Esophagus squamous epithelium (tissue), 5 donors: Measurements from ENCODE around the gene FAM114A2. TPM values are rescaled to one million over a fixed set of nuclear protein-coding genes. Genes with fewer than 3 reads are reported as not detected.
A peak's percentile ranks its signal among the peaks of the same experiment; 100 is the strongest.

Experiments
- DNase-seq: peaks from one replicate; lab custom pipeline; 2025; lab: John Stamatoyannopoulos, UW
- H3K27ac ChIP-seq, 4 donors: fragments of 200-600 bp; sonication (generic); one replicate each; pipeline ENCODE4 v1.5.1; 2016 to 2019; ENCODE audit warnings: mild to moderate bottlenecking in 1 of 4
- H3K27me3 ChIP-seq, 4 donors: fragments of 200-600 bp; sonication (generic); 1 replicate in 3 of 4; 2 replicates in 1 of 4; pipeline versions ENCODE4 v1.5.1 to v1.6.0; 2017 to 2021; ENCODE audit warnings: antibody characterized with exemption in 1 of 4
- H3K36me3 ChIP-seq, 3 donors: fragments of 200-600 bp; sonication (generic); one replicate each; pipeline ENCODE4 v1.5.1; 2016 to 2019
- H3K4me1 ChIP-seq, 3 donors: fragments of 200-600 bp; sonication (generic); one replicate each; pipeline ENCODE4 v1.5.1; 2017 to 2019
- H3K4me3 ChIP-seq, 4 donors: fragments of 200-600 bp; sonication (generic); 1 replicate in 3 of 4; 2 replicates in 1 of 4; pipeline ENCODE4 v1.5.1; 2016 to 2019; ENCODE audit warnings: mild to moderate bottlenecking in 2 of 4, moderate library complexity in 1 of 4
- H3K9me3 ChIP-seq, 3 donors: fragments of 200-600 bp; sonication (generic); one replicate each; pipeline ENCODE4 v1.5.1; 2016 to 2019
- POLR2A ChIP-seq, 4 donors: fragments of 450-650 bp; IDR thresholded peaks; one replicate each; pipeline ENCODE4 v1.6.1; 2017; ENCODE audit warnings: antibody characterized with exemption in 4 of 4, mild to moderate bottlenecking in 4 of 4, moderate library complexity in 3 of 4
- WGBS, 2 donors: methylation state at CpG; one replicate each; pipeline ENCODE4 v1.1.5; 2018; 5-methylcytosine and 5-hydroxymethylcytosine counted together
- intact Hi-C: fragments of 100-400 bp; cut with DNase I; formaldehyde crosslinking; loops from one replicate; pipeline ENCODE4 v1.15.0; 2022
- total RNA-seq, 4 donors: library from RNA; depleted of rRNA; stranded (reverse); fragments of >200 nt; gene quantifications; one replicate each; pipeline ENCODE4 v1.1.0, GENCODE V29; 2016
- TF ChIP-seq, protein P1 (sequence below), 6 experiments: fragments of 450-650 bp in 4 of 6; fragments of 200-600 bp in 2 of 6; sonication (generic) in 2 of 6; IDR thresholded peaks; one replicate each; pipeline ENCODE4 v1.5.1; 2016 to 2019; ENCODE audit warnings: antibody characterized with exemption in 6 of 6, mild to moderate bottlenecking in 4 of 6, moderate library complexity in 4 of 6
- donor health status: DM: yes; HTN: yes; CAD: no.

Gene FAM114A2
- total RNA-seq, 4 donors from 2014 or later, result 6.2 to 22.1 (median 19.5) TPM

DNA sequence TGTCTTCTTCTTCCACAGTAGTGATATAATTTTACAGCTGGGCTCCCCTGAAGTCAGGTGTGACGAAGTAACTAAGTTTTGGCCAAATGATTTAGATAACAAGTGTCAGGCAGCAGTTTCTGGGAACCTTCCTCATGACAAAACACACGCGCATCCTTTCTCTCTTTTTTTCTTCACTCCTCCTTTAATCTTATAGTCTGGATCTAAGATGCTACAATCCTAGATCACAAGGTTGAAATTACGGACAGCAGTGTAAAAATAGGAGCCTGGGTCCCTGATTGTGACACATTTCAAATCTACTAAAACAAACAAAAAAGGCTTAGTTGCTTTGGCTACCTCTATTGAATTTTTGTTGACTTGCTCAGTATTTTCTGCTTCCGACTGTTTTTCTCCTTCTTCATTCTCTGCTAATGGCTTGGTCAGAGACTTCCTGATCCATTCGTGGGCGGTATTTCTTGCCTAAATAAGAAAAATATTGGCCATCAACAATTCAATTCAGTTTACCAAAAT lies 36.1 kb downstream of the FAM114A2 start:
- 71 to 79% methylated on average over 7 of the region's 7 CpGs for WGBS, 2 donors
- peak overlapping the region in 1 of 4 donors; percentile 13 for H3K4me3 ChIP-seq
- no peaks in the 10 kb centered on the region for H3K27me3 ChIP-seq
- intact Hi-C loops, result no loop called here
- TF ChIP-seq POLR2A (IDR thresholded peaks at IDR 0.05), result no peak
- TF ChIP-seq, protein P1, sequence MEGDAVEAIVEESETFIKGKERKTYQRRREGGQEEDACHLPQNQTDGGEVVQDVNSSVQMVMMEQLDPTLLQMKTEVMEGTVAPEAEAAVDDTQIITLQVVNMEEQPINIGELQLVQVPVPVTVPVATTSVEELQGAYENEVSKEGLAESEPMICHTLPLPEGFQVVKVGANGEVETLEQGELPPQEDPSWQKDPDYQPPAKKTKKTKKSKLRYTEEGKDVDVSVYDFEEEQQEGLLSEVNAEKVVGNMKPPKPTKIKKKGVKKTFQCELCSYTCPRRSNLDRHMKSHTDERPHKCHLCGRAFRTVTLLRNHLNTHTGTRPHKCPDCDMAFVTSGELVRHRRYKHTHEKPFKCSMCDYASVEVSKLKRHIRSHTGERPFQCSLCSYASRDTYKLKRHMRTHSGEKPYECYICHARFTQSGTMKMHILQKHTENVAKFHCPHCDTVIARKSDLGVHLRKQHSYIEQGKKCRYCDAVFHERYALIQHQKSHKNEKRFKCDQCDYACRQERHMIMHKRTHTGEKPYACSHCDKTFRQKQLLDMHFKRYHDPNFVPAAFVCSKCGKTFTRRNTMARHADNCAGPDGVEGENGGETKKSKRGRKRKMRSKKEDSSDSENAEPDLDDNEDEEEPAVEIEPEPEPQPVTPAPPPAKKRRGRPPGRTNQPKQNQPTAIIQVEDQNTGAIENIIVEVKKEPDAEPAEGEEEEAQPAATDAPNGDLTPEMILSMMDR (IDR thresholded peaks at IDR 0.05), result no peak
- H3K4me1 ChIP-seq, result peaks cover 0 to 10% (median 0%) of the 10 kb centered on the region in 3 donors
- DNase-seq, result no peak
- H3K27ac ChIP-seq, result peak overlapping the region in 3 of 4 donors; percentile 40 to 83 (median 75)
- peaks cover 0 to 46% (median 6%) of the 10 kb centered on the region in 3 donors for H3K36me3 ChIP-seq
- no peaks in the 10 kb centered on the region for H3K9me3 ChIP-seq

DNA sequence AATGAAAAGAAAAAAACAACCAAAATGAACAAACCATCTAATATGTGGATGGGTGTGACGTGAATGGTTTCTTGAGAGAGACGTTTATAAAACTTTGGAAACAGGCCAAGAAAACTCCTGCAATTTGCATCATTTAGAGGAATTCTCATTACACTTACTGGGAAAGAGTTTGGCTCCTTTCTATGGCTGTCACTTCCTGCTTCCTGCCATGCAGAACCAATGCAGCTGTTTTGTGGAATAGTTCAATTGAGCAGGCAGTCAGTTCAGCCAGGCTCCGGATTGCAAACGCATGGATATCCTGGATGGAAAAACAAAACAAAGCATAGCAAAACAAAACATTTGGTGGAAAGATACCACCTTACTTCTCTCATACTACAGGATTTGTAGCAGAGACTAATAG lies 36.6 kb downstream of the FAM114A2 start:
- 55 to 60% methylated on average over 4 of the region's 4 CpGs for WGBS, 2 donors
- Histone ChIP-seq H3K27ac (peak overlapping the region in 3 of 4 donors; percentile 40 to 83 (median 75)), H3K36me3 (peaks cover 0 to 51% (median 6%) of the 10 kb centered on the region in 3 donors), H3K4me1 (peaks cover 0 to 10% (median 0%) of the 10 kb centered on the region in 3 donors), H3K27me3 (no peaks in the 10 kb centered on the region), H3K4me3 (peak overlapping the region in 1 of 4 donors; percentile 13), H3K9me3 (no peaks in the 10 kb centered on the region)
- intact Hi-C loops, result no loop called here
- no peak for DNase-seq
- TF ChIP-seq POLR2A (IDR thresholded peaks at IDR 0.05), result no peak
- TF ChIP-seq, protein P1 (IDR thresholded peaks at IDR 0.05), result no peak

DNA sequence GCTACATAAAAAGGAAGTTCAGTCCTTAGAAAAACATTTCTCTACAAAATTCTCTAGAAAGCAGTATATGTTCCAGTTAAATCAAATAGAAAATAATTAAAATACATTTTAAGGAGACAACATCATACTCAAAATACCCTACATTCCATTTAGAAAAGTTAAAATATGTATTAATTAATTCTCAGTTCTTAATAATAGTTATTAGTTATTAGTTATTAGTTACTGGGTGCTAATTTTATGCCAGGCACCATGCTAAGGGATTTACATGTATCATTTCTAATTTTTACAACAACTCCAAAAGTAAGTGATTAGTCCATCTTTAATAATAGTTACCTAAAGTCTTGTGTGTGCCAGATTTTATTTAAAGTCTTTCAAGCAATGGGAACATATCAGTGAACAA lies 38.0 kb downstream of the FAM114A2 start:
- H3K27me3 ChIP-seq, result no peaks in the 10 kb centered on the region
- intact Hi-C loops, result no loop called here
- H3K4me3 ChIP-seq, result no peak overlapping the region
- peaks cover 0 to 62% (median 6%) of the 10 kb centered on the region in 3 donors for H3K36me3 ChIP-seq
- no peak for DNase-seq
- H3K4me1 ChIP-seq, result peaks cover 0 to 10% (median 0%) of the 10 kb centered on the region in 3 donors
- H3K27ac ChIP-seq, result peak overlapping the region in 1 of 4 donors; percentile 55
- TF ChIP-seq POLR2A (IDR thresholded peaks at IDR 0.05), result no peak
- TF ChIP-seq, protein P1 (IDR thresholded peaks at IDR 0.05), result no peak
- no peaks in the 10 kb centered on the region for H3K9me3 ChIP-seq

DNA sequence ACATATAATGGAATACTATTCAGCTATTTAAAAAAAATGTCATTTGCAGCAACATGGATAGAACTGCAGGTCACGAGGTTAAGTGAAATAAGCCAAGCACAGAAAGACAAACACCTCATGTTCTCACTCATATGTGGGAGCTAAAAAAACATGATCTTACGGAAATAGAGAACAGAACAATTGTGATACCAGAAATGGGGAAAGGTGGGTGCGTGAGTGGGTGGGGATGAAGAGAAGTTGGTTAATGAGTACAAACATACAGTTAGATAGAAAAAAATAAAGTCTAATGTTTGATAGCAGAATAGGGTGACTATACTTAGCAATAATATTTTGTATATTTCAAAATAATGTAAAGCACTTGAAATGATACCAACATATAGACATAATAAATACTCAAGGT lies 38.7 kb downstream of the FAM114A2 start:
- DNase-seq, result no peak
- peaks cover 0 to 62% (median 6%) of the 10 kb centered on the region in 3 donors for H3K36me3 ChIP-seq
- peaks cover 0 to 10% (median 0%) of the 10 kb centered on the region in 3 donors for H3K4me1 ChIP-seq
- 95 to 96% methylated on average over 3 of the region's 3 CpGs for WGBS, 2 donors
- H3K4me3 ChIP-seq, result no peak overlapping the region
- TF ChIP-seq, protein P1 (IDR thresholded peaks at IDR 0.05), result no peak
- no peak for TF ChIP-seq POLR2A (IDR thresholded peaks at IDR 0.05)
- no peaks in the 10 kb centered on the region for H3K27me3 ChIP-seq
- H3K27ac ChIP-seq, result no peak overlapping the region
- intact Hi-C loops, result no loop called here
- no peaks in the 10 kb centered on the region for H3K9me3 ChIP-seq

DNA sequence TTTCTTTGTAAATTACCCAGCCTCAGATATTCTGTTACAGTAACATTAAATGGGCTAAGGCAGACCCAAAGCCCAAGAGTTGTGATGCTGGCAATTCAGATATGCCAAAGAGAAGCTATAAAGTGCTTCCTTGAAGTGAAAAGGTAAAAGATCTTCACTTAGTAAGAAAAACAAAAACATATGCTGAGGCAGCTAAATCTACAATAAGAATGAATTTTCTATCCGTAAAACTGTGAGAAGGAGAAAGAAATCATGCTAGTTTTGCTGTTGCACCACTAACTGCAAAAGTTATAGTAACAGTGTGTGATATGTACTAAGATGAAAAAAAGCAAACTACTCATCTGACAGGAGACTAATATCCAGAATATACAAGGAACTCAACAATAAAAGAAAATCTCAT lies 39.9 kb downstream of the FAM114A2 start:
- no peak for DNase-seq
- 88 to 91% methylated on average over 1 of the region's 1 CpG for WGBS, 2 donors
- intact Hi-C loops, result no loop called here
- no peak for TF ChIP-seq POLR2A (IDR thresholded peaks at IDR 0.05)
- TF ChIP-seq, protein P1 (IDR thresholded peaks at IDR 0.05), result no peak
- Histone ChIP-seq H3K36me3 (peaks cover 0 to 71% (median 6%) of the 10 kb centered on the region in 3 donors), H3K27me3 (no peaks in the 10 kb centered on the region), H3K9me3 (no peaks in the 10 kb centered on the region), H3K4me3 (no peak overlapping the region), H3K4me1 (peaks cover 0 to 10% (median 0%) of the 10 kb centered on the region in 3 donors), H3K27ac (no peak overlapping the region)
